ENCODE results near the gene CEP95.

CEP95 gene

DNA sequence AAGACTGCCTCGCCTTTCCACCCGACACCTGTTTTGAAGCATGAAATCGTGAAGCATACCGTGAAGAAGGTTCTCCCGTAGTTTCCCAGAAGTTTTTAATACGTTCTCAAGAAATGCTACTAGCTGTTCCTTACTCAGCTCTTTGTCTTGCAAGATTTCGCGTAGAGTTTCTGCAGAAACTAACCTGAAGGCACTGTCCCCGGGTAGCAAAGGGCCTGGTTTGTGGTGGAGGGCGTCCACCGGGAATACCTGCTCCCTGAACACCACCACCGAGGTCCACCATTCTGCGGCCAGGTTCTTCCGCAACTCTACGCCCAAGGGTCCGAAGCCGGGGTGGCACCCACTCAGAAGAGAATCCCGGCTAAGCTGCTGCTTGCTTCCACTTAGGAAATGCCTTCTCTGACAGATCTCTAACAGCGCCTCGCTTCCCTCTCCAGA is 10.4 kb upstream of the CEP95 start:
- DNase-seq (ENCODE audit: low read depth in 2 of 3, low spot score in 2 of 3) = no peak

DNA sequence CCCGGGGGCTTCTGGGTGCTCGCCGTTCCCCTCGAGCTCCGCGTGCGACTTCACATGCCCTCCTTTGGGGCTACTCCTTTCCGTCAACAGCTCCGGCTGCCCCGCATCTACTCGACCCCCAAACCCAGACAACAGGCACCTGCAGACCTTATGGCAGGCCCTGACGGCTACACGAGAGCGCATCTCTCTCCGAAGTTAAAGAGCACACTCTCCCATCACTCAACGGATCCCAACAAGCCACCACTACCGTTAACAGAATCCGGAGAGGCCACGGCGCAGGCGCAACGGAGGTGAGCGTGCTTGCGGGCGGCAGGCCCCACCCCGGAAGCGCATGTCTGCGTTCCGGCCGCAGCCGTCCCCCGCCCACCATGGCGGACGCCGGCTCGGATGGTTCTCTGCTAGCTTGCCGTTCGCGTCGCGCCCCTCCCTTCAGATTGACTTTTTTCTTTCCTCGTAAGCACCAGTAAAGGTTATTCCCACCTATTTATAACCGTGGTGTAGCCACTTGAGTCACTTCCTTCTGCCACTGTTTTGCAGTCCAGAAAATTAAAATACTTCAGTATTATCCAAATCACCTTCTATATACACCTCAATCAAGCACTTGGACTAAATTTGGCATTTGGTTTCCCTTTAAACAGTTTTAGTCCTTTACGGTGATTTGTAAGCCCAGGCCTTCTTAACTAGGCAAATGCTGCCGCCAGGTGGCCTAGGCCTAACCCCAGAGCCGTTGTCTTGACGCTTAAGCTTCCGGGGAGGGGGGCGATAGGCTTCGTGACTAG is 9.8 kb upstream of the CEP95 start, which contains the start of gene POLG2:
Gene POLG2, minus strand, starts transcription at position 269 of the 779 bp plus-strand sequence. Its CDS starts 86 bp downstream, at position 183.
- peak; percentile 91 to 96 (median 95) for DNase-seq (ENCODE audit: low read depth in 2 of 3, low spot score in 2 of 3)

DNA sequence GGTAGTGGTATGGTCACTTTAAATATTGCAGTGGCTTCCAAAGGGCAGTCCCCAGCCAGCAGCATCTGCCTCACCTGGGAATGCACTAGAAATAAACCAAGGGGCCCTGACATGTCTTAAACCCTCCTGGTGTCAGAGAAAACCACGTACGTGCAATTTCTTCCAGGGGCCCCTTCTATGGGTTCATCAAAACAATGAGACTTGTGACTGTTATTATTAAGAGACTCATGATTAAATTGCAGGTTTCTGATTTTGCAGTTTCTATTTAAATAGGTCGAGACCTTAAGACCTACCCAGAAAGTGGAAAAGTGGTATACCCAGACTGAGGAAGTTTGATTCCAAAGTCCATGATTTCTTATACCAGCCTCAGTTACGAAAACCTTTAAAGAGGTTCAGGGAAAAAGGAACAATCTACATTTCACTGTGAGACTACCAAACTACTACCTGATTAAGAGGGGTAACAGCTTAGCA is 9.2 kb upstream of the CEP95 start:
- DNase-seq (ENCODE audit: low read depth in 2 of 3, low spot score in 2 of 3) = peak in 1 of 3 experiments; percentile 51

DNA sequence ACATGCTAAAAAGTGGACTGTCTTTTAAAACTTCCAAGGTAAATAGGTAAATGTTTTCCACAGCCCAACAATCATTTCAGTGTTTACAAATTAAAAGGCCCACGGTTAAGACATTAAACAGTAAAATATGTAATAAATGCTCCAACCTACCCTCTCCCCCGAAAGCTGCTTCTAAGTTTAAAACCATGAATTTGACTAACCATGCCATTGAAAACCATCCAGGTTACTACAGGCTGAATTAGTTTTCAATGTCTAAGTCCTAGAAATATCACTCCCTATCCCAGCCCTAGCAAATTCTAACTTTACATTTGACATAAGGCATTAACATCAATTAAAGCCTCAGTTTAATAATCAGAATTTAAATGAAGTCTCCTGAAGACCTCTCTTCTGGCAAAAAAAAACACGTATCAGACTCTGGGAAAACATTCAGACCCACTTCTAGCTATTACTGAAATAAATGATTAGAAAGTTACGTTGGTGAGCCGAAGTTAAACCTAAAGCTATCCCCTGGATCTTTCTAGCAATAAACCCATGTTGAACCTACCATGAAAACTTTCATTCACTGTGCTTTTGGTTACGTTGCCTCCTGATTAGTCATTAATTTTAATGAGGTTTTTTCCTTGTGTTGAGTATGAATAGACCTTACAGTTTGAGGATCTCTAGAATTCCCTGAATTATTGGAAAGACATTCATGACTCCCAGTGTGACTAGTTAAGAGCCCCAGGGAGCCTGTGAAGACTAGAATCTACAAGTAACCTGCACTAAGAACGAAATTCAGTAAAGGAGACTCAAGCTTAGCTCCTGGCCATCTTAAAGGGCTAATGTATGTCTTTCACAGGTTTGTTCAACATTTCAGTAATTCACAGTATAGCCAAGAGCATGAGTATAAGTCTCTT is 8.2 kb upstream of the CEP95 start:
- DNase-seq (ENCODE audit: low read depth in 2 of 3, low spot score in 2 of 3) = no peak

DNA sequence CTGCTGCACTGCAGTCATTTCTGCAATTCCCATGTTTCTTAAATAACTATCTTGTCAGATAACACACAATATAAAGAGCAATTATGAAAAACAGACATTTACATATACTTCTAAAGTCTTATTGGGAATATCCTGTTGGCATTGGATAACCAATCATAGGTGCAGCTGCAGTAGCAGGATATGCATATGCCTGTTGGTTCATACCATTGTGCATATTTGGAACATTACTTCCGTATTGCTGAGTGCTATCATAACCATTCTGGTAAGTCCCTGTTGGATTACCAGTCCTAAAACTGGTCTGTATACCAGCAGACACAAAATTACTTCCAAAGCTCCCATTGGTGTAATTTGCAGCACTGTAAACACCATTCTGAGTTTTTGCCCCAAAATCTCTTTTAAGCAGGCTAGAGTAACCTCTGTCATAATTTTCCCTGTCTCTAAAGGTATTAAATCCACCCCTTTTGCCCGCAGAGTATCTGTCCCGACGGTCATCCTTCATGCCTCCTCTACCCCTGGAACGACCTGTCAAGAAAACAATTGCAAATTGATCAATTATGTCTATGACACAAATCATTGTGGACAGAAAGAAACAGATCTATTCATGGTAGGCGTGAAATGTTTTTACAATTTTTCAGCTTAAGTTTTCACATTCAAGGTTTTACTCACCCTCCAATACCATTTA is 6.8 kb upstream of the CEP95 start:
- DNase-seq (ENCODE audit: low read depth in 2 of 3, low spot score in 2 of 3) = no peak

DNA sequence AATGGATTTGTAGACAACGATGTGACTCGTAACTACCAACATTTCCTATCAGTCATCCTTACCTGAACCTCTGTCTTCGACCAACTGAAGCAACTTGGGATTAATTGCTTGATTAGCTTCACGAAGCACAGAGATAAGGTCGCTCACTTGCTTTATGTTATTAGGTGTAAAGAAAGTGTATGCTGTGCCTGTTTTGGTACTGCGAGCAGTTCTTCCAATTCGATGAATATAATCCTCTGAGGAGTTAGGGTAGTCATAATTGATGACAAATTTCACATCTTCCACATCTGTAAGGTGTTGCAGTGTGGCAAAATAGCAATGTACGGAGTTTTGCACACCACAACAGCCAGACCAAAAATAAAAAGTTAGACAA is 6.3 kb upstream of the CEP95 start:
- DNase-seq (ENCODE audit: low read depth in 2 of 3, low spot score in 2 of 3) = no peak

DNA sequence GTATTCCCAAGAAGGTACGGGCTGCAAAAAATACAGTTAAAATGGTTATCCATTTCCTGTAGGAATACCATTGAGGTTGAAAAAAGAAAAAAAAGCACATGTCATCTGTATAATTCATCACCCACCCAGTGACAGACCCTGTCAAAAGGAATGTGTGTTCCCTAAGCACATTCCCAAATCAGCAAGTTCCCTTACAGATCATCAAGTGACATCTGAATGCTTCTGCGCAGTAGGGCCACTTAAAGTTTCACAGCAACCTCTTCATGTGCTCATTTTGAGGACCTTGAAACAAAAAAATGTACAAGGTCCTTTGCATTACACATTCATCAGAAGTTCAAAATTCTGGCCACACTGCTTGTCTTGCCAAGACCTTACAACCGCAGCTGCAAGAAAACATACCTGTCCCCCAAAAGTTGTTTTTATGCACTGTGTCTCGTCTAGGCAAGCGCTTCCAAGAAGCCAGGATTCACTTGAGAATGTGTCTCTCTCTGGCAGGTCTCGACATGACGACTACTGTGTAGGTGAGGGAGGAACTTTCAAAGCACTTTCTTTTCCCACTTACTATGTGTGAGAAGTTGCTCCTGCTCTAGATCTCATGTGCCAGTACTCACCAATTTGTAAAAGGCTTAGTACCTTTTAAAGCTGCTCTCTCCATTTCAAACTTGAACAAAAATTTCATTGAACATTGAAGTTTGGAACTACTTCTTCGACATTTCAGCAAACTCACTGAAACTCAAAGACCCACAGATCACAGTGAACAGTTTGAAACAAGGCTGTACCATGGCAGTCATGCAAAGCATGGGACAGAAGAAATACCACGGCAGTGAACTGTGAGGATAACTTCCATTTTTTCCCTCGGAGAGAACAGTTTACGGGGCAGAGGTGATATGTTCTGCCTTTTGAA is 5.7 kb upstream of the CEP95 start:
- no peak for DNase-seq (ENCODE audit: low read depth in 2 of 3, low spot score in 2 of 3)

DNA sequence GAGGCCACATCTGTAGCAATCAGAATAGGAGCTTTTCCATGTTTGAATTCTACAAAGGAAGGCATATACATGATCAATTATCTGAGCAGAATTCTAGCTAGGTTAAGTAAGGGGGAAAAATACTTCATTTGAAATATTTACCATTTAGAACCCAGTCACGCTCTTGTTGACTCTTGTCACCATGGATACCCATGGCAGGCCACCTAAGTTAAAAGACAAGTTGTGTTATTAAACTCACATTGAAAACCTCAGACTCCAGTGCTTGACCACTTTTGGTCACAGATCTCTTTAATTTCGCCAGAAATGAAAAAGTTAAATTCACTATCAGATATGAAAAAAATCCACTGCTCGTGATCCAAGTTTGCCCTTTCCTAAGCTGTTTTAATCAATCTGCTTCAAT is 4.8 kb upstream of the CEP95 start:
- no peak for DNase-seq (ENCODE audit: low read depth in 2 of 3, low spot score in 2 of 3)

DNA sequence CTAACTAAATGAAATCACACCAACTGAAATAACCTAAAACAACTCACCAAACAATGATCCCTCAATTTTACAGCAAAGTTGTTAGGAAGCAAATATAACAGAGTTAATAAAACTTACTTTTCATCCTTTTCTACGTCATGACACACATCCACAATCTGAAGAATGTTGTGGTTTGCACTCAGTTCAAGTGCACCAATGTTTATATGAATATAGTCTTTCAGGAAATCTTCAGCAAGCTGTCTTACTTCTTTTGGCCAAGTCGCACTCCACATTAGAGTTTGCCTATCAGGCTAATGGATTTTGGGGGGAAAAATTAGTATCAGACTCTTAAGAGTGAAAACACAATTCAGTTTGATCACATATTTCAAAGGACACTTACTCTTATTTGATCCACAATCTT is 4.0 kb upstream of the CEP95 start:
- no peak for DNase-seq (ENCODE audit: low read depth in 2 of 3, low spot score in 2 of 3)

DNA sequence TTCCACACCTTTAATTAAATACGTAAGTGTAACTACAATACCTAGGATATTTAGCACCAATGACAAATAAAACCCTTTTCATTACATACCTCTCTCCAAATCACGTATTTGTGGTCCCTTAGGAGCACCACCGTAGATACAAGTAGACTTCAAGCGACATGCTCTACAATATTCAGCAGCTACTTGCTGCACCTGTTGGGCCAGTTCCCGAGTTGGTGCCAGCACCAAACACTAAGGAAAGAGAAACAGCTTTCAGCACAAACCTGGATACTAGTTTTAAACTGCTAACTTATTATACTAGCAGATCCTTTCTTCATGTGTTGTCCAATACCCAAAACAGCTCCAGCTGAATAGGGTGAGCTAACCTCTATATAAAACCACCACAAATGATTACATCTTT is 3.4 kb upstream of the CEP95 start:
- no peak for DNase-seq (ENCODE audit: low read depth in 2 of 3, low spot score in 2 of 3)

DNA sequence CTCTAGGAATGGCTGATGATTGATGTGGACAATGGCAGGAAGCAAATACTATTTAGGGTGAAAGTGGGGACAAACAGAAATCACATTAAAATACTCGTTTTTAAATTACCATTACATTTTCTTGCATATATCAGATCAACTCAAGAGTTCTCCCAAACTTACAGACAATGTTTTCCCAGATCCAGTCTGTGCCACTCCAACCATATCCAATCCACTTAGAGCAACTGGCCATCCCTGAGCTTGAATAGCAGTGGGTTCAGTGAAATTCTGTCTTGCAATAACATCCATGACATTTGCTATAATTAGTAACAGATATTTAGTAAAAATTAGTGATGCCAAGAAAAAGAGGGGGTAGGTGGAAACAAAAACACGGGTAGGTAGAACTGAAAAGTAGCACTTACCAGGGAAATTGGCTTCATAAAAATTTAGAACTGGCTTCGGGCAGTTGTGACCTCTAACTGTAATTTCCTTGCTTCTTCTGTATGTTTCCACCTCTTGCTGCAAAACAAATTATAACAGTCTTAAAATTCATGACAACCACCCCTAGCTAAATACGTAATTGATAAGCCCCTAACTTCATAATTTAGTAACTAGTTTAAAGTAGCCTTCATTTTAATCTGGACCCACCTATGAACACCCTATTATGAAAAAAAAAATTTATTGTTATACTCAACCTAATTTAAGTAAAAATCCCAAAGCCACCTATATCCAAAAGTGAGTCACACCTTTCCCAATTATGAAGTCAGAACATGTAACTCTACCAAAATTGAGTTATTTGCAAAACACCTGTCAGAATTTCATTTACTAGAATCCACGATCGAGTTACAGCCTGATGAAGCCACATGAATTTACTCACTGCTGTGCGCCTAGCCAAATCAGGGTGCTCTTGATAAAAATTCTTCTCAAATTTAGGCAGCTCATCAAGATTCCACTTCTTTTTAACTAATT is 2.7 kb upstream of the CEP95 start:
- no peak for DNase-seq (ENCODE audit: low read depth in 2 of 3, low spot score in 2 of 3)

DNA sequence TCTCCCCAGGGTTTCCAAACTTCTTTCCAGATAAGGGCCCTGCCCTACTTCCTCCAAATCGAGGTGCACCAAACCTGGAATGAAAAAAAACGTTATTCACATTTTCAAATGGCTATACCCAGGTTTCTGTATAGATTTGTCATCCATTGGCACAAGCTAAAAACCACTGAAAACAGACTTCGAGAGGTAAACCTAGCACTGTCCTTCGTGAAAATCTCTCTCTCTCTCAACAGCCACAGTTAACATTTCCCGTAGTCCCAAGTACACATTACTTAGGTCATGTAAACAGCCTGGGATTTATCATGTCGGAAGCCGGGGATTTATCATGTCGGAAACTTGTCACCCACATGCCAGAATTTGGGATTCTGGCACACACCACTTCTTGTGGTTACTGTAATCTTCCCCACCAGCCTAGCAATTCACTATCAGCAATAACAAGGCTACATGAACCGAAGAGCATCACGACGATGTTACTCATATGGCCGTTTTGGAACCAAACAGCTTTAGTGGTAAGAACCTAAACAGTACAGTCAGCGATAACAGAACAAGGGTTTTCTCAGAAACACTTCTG is 1.9 kb upstream of the CEP95 start:
- no peak for DNase-seq (ENCODE audit: low read depth in 2 of 3, low spot score in 2 of 3)

DNA sequence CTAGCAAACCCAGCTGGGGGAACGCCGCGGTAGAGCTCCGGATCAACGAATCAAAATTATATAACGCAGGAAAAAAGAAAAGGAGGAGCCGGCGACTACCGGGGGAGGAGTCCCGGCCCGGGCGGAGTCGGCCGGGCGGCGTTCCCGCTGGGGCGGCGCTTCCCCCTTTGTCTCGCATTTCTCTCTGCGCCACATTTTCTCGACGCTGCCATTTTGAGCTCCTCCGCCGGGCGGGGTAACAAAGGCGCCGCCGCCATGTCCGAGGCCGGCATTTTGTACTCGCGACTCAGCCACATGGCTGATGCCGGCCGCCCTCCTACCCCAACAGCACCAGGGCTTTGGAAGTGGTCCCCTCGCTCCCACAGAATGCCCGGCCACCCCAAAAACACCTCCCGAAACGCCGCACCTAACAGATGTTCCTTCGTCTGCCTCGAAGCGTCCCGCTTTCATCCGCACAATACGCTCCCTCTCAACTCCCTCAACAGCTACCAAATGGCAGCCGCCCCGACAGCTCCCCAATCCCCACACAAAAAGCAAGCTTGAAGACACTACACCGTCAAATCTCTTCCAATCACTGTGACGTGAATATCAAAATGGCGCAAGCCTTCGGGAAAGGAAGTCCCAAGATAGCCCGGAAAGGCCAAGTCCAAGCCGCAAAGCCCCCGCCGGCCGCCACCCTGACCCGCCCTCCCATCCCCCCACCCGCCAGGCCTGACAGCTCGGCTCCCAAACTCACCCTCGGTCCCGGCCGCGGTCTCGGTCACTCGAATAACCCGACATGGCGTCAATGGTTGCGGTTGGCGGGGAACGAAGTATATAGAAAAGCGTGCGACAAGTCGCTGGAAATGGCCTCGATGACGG is 1.2 kb upstream of the CEP95 start:
- DNase-seq (ENCODE audit: low read depth in 2 of 3, low spot score in 2 of 3) = peak; percentile 52 to 68 (median 59)

DNA sequence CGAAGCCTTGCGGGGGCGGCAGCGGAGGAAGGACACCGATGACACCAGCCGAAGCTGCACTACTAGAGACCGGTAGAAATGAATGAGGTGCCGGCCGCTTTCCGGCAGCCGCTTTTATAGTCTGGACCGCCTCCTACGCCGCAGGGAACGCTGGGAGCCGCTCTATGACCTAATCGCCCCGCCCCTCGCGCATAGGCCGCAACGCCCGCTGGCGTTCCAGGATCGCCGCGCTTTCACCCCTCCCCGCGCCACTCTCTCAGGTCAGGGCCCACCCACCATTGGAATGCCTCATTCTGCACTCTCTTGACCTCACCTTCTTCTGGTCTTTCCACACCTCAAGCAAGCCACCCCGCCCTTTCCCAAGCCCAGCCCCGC is 589 bp upstream of the CEP95 start, which contains the start of gene DDX5:
Gene DDX5, minus strand, starts transcription at position 89 of the 375 bp plus-strand sequence. CDS start 170 bp downstream, outside the sequence.
- DNase-seq (ENCODE audit: low read depth in 2 of 3, low spot score in 2 of 3) = peak; percentile 94 to 98 (median 95)

DNA sequence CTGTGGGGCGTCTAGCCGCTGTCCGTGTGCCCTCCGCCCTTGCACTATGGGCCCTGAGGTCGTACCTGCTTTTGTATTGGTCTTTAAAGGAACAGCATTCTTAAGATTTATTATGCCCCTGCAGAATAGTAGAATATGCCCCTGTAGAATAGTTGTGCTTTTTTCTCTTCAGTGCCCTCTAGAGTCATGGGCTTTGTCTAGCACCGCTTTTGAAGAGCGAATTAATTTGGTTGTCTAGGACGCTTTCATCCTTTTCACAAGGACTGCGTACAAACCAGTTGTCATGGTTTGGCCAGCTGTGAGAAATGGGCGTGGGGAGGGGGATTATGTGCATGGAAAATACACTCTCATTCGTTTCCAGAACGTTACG is 621 bp downstream of the CEP95 start:
- no peak for DNase-seq (ENCODE audit: low read depth in 2 of 3, low spot score in 2 of 3)

DNA sequence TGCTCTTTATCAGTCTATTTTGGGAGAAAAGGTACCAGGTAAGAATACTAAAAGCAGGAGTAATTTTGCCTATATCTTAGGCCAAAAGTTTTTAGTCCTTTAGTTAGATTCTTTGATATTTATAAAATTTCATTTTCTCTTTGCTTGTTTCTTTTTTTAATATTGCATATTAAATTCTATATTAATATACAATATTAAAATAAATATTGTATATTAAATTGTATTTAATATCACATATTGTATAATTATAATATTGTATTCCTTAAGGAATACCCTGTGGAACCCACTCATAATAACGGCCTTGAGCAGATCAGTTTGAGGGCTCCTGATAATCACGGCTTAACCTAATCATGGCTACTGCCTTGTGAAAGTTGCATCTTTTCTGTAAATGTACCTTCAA is 1.9 kb downstream of the CEP95 start:
- no peak for DNase-seq (ENCODE audit: low read depth in 2 of 3, low spot score in 2 of 3)

DNA sequence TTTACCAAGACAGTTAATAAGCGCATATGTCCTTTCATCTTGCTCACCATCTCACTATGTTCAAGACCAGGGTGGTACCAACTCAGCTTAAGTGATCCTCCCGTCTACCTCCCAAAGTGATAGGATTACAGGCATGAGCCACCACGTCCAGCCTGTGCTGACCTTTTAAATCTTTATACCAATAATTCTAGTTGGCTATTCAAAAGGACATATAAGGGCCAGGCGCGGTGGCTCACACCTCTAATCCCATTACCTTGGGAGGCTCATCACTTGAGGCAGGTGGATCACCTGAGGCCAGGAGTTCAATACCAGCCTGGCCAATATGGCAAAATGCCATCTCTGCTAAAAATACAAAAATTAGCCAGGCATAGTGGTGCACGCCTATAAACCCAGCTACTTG is 2.4 kb downstream of the CEP95 start:
- DNase-seq (ENCODE audit: low read depth in 2 of 3, low spot score in 2 of 3) = no peak

DNA sequence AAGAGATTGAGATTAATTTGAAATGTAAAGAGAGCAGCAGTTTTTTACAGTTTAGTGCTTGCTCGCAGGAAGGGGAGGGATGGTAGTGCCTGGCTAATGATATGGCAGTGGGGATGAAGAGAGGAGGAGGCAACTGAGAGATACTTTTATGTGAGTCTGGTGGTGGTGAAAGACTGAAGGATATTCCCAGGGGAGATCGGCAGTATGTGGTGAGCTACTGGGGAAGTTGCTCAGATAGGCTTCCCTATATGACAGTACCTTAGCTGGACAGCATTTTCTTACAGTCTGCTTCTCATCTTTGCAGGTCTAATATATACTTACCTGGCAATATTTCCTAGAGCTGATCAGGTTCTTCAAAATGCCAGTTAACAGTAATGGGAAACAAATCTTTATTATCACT is 8.6 kb downstream of the CEP95 start:
- DNase-seq (ENCODE audit: low read depth in 2 of 3, low spot score in 2 of 3) = no peak
